ENCODE measurements around the gene LMX1B. TPM values are rescaled to one million over a fixed set of nuclear protein-coding genes. Genes with fewer than 3 reads are reported as not detected.

The LMX1B gene
- polyA plus RNA-seq, 1 of the 3 experiments (the other 2 are of a cell fraction) = not detected

GRCh38 chr9:126626926-126627233 lies 13.2 kb downstream of the LMX1B start:
- H3K27ac ChIP-seq (ENCODE audit: low read depth in 2 of 2, low read length in 1 of 2) = no peak overlapping the region
- TF ChIP-seq RFX5 (IDR thresholded peaks at IDR 0.05; ENCODE audit: low read length) (no peak), FOSL2 (IDR thresholded peaks at IDR 0.05; ENCODE audit: borderline replicate concordance, low read depth) (no peak), RAD21 (IDR thresholded peaks at IDR 0.05; ENCODE audit: low read length) (no peak), SIN3A (IDR thresholded peaks at IDR 0.05; ENCODE audit: borderline replicate concordance, low read depth, low read length) (no peak), YY1 (IDR thresholded peaks at IDR 0.05; ENCODE audit: low read depth) (no peak), USF2 (IDR thresholded peaks at IDR 0.05; ENCODE audit: borderline replicate concordance, low read depth, low read length) (no peak), GABPA (IDR thresholded peaks at IDR 0.05; ENCODE audit: low read depth) (no peak), ELF1 (IDR thresholded peaks at IDR 0.05) (no peak), TEAD4 (IDR thresholded peaks at IDR 0.05; ENCODE audit: borderline replicate concordance, insufficient read depth) (no peak), EZH2phosphoT487 (IDR thresholded peaks at IDR 0.05; ENCODE audit: borderline replicate concordance, low read depth) (no peak), GATA2 (CRISPR knock-in tag; IDR thresholded peaks at IDR 0.05) (no peak)
- TF ChIP-seq, protein P1, sequence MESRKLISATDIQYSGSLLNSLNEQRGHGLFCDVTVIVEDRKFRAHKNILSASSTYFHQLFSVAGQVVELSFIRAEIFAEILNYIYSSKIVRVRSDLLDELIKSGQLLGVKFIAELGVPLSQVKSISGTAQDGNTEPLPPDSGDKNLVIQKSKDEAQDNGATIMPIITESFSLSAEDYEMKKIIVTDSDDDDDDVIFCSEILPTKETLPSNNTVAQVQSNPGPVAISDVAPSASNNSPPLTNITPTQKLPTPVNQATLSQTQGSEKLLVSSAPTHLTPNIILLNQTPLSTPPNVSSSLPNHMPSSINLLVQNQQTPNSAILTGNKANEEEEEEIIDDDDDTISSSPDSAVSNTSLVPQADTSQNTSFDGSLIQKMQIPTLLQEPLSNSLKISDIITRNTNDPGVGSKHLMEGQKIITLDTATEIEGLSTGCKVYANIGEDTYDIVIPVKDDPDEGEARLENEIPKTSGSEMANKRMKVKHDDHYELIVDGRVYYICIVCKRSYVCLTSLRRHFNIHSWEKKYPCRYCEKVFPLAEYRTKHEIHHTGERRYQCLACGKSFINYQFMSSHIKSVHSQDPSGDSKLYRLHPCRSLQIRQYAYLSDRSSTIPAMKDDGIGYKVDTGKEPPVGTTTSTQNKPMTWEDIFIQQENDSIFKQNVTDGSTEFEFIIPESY (IDR thresholded peaks at IDR 0.05; ENCODE audit: borderline replicate concordance, low read depth) = no peak
- H3K36me3 ChIP-seq (replicated peaks in 1 of 2; ENCODE audit: control insufficient read depth in 1 of 2, insufficient read depth in 2 of 2, low read length in 1 of 2) = no peaks in the 10 kb centered on the region
- CTCF ChIA-PET = interaction anchor here (1.4 to 3.4 kb wide), 3 partner anchors 63 to 155 kb away, joined by 3 to 21 read pairs (median 12); no protein-coding TSS in a partner anchor
- DNase-seq = no peak
- no peak overlapping the region for H2AFZ ChIP-seq (ENCODE audit: low read depth)
- peaks cover 100% of the 10 kb centered on the region for H3K27me3 ChIP-seq (ENCODE audit: insufficient read depth)
- H3K4me1 ChIP-seq (ENCODE audit: control insufficient read depth in 1 of 2, insufficient read depth in 2 of 2, low read depth in 1 of 2, low read length in 1 of 2) = peaks cover 0 to 17% of the 10 kb centered on the region in 2 experiments; a peak in 2 of 4 replicates
- H3K79me2 ChIP-seq (ENCODE audit: insufficient read depth) = no peaks in the 10 kb centered on the region
- POLR2A ChIA-PET = no interaction called here
- H3K9me3 ChIP-seq = no peaks in the 10 kb centered on the region
- no peak overlapping the region for H3K4me3 ChIP-seq (ENCODE audit: low read depth in 2 of 2, low read length in 1 of 2)
- no peaks in the 10 kb centered on the region for H3F3A ChIP-seq (replicated peaks; ENCODE audit: insufficient read depth)
- no peak overlapping the region for H3K4me2 ChIP-seq
- WGBS (ENCODE audit: low lambda C conversion rate) = no CpG with 5 or more reads among the region's 14 CpGs
- no peak overlapping the region for H3K9ac ChIP-seq
- H4K20me1 ChIP-seq (ENCODE audit: insufficient read depth) = no peaks in the 10 kb centered on the region
- H3K9me2 ChIP-seq = no peaks in the 10 kb centered on the region

GRCh38 chr9:126628146-126628545 lies 14.4 kb downstream of the LMX1B start:
- no peaks in the 10 kb centered on the region for H3K36me3 ChIP-seq (replicated peaks in 1 of 2; ENCODE audit: control insufficient read depth in 1 of 2, insufficient read depth in 2 of 2, low read length in 1 of 2)
- H3K4me3 ChIP-seq (ENCODE audit: low read depth in 2 of 2, low read length in 1 of 2) = no peak overlapping the region
- TF ChIP-seq RCOR1 (IDR thresholded peaks at IDR 0.05; ENCODE audit: low read length) (peak; percentile 96), CTCF (IDR thresholded peaks at IDR 0.05) (no peak), EZH2phosphoT487 (IDR thresholded peaks at IDR 0.05; ENCODE audit: borderline replicate concordance, low read depth) (no peak), TCF12 (IDR thresholded peaks at IDR 0.05) (peak; percentile 71), GATA2 (CRISPR knock-in tag; IDR thresholded peaks at IDR 0.05) (peak; percentile 85), CHD2 (IDR thresholded peaks at IDR 0.05; ENCODE audit: low read length, partially characterized antibody) (peak; percentile 76), FOXJ3 (CRISPR knock-in tag; IDR thresholded peaks at IDR 0.05) (peak; percentile 17; the same call in 1 of the 2 replicates), POLR2AphosphoS5 (IDR thresholded peaks at IDR 0.05; ENCODE audit: low read depth, low read length) (peak; percentile 57; the same call in 1 of the 2 replicates)
- no peaks in the 10 kb centered on the region for H3K79me2 ChIP-seq (ENCODE audit: insufficient read depth)
- ChIA-PET POLR2A (no interaction called here), CTCF (interaction anchor here (0.7 to 3.4 kb wide), 13 partner anchors 12 to 154 kb away, joined by 3 to 21 read pairs (median 3); partner anchors contain the start of gene LMX1B)
- H3K9me2 ChIP-seq = no peaks in the 10 kb centered on the region
- peaks cover 0 to 17% of the 10 kb centered on the region in 2 experiments; a peak in 2 of 4 replicates for H3K4me1 ChIP-seq (ENCODE audit: control insufficient read depth in 1 of 2, insufficient read depth in 2 of 2, low read depth in 1 of 2, low read length in 1 of 2)
- no peak overlapping the region for H3K27ac ChIP-seq (ENCODE audit: low read depth in 2 of 2, low read length in 1 of 2)
- H3K4me2 ChIP-seq = 0 out of 2 replicates have a peak overlapping the region, but pooled peaks have one; percentile 9
- H2AFZ ChIP-seq (ENCODE audit: low read depth) = no peak overlapping the region
- H3K27me3 ChIP-seq (ENCODE audit: insufficient read depth) = peaks cover 100% of the 10 kb centered on the region
- WGBS (ENCODE audit: low lambda C conversion rate) = 24% methylated on average over 6 of the region's 7 CpGs
- H3F3A ChIP-seq (replicated peaks; ENCODE audit: insufficient read depth) = no peaks in the 10 kb centered on the region
- H3K9ac ChIP-seq = no peak overlapping the region
- no peaks in the 10 kb centered on the region for H3K9me3 ChIP-seq
- no peaks in the 10 kb centered on the region for H4K20me1 ChIP-seq (ENCODE audit: insufficient read depth)
- peak; percentile 93 for DNase-seq

Measured in SK-N-SH (cell line).